ENCODE data around the gene GMPR. TPM values are rescaled to one million over a fixed set of nuclear protein-coding genes. Genes with fewer than 3 reads are reported as not detected.
A peak's percentile ranks its signal among the peaks of the same experiment; 100 is the strongest.

GMPR gene
- total RNA-seq, 1 experiment from 2014 or later: 24.0 TPM

GRCh38 chr6:16206595-16207037 lies 31.8 kb upstream of the GMPR start:
- Histone ChIP-seq H3K4me2 (ENCODE audit: low read length) (peak overlapping the region; percentile 30), H3K79me2 (ENCODE audit: insufficient read depth, low read length) (no peaks in the 10 kb centered on the region), H3K9me2 (ENCODE audit: insufficient read depth) (no peaks in the 10 kb centered on the region), H3K9me3 (ENCODE audit: control insufficient read depth in 1 of 2, insufficient read depth in 1 of 2, low read depth in 1 of 2, low read length in 2 of 2) (no peaks in the 10 kb centered on the region), H3K9ac (ENCODE audit: low read length) (no peak overlapping the region), H3K4me1 (ENCODE audit: control insufficient read depth in 1 of 2, insufficient read depth in 2 of 2, low read length in 2 of 2) (peaks cover 0 to 3% of the 10 kb centered on the region in 2 experiments; a peak in 1 of 4 replicates), H3K36me3 (ENCODE audit: control insufficient read depth in 1 of 2, insufficient read depth in 2 of 2, low read length in 2 of 2) (no peaks in the 10 kb centered on the region), H3K27ac (ENCODE audit: low read depth, low read length) (no peak overlapping the region), H4K20me1 (ENCODE audit: insufficient read depth) (no peaks in the 10 kb centered on the region), H2AFZ (ENCODE audit: low read depth, low read length, poor library complexity, severe bottlenecking) (peak overlapping the region; percentile 86), H3K27me3 (ENCODE audit: insufficient read depth, low read length) (peaks cover 6% of the 10 kb centered on the region; the same call in 1 of the 2 replicates), H3K4me3 (replicated peaks in 1 of 2; ENCODE audit: low read depth in 1 of 2, low read length in 2 of 2) (no peak overlapping the region)
- ATAC-seq (peak; percentile 91), DNase-seq (ENCODE audit: low read depth, low spot score) (peak; percentile 37)
- ChIA-PET POLR2A (interaction anchor here (1.0 kb wide), 1 partner anchor 515 kb away, joined by 3 read pairs; no protein-coding TSS in a partner anchor), RAD21 (ENCODE audit: low non-redundant PET in 1 of 2, low total read pairs in 2 of 2, uncharacterized antibody in 2 of 2, unreplicated experiment in 2 of 2) (interaction anchor here in 1 of 2 experiments (1.3 kb wide), 1 partner anchor 515 kb away, joined by 3 read pairs; no protein-coding TSS in a partner anchor), CTCF (interaction anchor here (1.0 to 1.6 kb wide), 4 partner anchors 14 to 515 kb away, joined by 3 to 31 read pairs (median 8); no protein-coding TSS in a partner anchor)
- intact Hi-C loops (cut with micrococcal nuclease): loop anchor here (1.0 to 5.0 kb wide), 2 partner anchors 314 to 515 kb away; no protein-coding TSS in a partner anchor
- TF ChIP-seq CTCF (IDR thresholded peaks at IDR 0.05 in 2 of 3, conservative IDR thresholded peaks at IDR 0.05 in 1 of 3; ENCODE audit: borderline replicate concordance in 1 of 3, insufficient read depth in 1 of 3, low read depth in 2 of 3, low read length in 2 of 3): peak; percentile 88 to 97 (median 91)
- no peak for TF ChIP-seq SP1 (IDR thresholded peaks at IDR 0.05; ENCODE audit: low read depth)
- no peak for TF ChIP-seq ATF3 (IDR thresholded peaks at IDR 0.05)
- TF ChIP-seq RAD21 (IDR thresholded peaks at IDR 0.05; ENCODE audit: low read depth): peak; percentile 93
- TF ChIP-seq CBX3 (IDR thresholded peaks at IDR 0.05; ENCODE audit: low read depth): no peak
- TF ChIP-seq YY1 (IDR thresholded peaks at IDR 0.05; ENCODE audit: extremely low read depth, insufficient replicate concordance, low read depth, low read length): no peak
- no TSS peak for BruUV-seq (replicated peaks)
